IPS-NIHi11 (cell line): Measurements from ENCODE around the gene ENDOD1.

Source experiments
- DNase-seq: peaks from one replicate; pipeline ENCODE4 v3.0.0; 2012; ENCODE audit warnings: mixed read lengths, low spot score

ENDOD1 gene

GRCh38 chr11:95175818-95176380 lies 86.3 kb downstream of the ENDOD1 start:
- no peak for DNase-seq
